GM10266 (cell line): ENCODE measurements around the gene RNF151.

Experiments
- DNase-seq: peaks from one replicate; pipeline ENCODE4 v3.0.0; 2012; ENCODE audit errors: extremely low spot score
- CTCF ChIP-seq: IDR thresholded peaks from 2 replicates; pipeline ENCODE4 v1.5.1; 2012; ENCODE audit warnings: mild to moderate bottlenecking, low read depth; ENCODE audit not compliant: control insufficient read depth, insufficient read depth; ENCODE audit errors: missing control alignments

RNF151 gene

DNA sequence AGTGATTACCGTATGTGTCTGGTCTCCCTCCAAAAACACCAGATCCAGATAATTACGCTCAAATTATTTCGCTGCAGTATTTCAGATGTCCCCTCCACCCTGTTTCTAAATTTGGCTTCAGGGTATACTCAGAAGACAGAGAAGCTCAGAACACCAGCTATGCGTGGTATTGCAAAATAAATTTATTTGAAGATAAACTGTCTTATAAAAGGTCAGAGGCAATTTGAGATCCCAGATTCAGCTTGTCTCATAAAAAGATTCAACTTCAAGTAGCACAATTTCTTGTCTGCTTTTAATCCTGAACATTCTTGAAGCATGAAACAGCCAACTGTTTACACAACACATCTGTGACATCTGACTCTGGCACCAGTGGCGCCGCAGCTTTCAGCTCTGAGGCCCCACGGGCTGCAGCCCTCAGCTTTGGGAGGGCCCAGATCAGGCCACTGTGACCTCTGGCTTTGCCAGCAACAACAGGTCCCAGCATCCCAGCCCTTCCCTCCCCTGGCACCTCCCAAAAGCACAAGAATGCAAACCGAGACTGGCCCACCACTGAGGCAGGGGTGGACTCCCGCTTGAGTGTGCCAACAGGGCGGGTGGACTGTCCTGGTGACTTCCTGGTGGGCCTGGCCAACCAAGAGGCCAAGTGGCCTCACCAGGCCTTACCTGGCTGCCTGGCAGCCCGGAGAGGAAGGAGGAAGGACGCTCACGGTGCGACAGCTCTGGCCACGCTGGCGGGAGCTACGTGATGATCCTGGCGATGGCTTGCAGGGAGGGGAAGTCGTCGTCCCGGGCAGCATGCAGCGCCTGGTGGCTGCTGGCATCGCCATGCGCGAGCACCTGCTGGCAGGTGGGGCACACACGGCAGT, 31.1 kb downstream of the RNF151 start:
- no peak for TF ChIP-seq CTCF
- no peak for DNase-seq

DNA sequence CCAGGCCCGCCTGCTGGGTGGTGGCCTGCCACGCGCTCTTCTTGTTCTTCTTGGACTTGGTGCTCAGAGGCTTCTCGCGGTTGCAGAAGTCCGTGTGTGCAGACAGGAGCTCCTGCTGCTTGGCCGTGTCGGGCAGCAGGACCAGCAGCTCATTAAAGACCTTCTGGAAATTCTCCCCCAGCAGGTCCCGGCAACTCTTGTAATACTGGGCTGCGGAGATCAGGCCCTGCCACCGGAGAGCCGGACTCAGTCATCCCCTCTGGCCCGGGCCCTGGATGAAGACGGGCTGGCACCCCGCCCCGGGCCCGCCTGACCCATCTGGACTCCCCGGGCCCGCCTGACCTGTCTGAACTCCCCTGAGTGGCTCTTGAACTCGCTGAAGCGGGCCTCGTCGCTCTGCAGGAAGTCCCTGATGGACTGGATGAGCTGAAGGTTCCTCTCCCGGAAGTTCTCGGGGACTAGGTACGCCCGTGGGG, 31.7 kb downstream of the RNF151 start:
- DNase-seq, result no peak
- no peak for TF ChIP-seq CTCF

GRCh38 chr16:1998852-1999801, 32.5 kb downstream of the RNF151 start:
- DNase-seq, result no peak
- no peak for TF ChIP-seq CTCF

DNA sequence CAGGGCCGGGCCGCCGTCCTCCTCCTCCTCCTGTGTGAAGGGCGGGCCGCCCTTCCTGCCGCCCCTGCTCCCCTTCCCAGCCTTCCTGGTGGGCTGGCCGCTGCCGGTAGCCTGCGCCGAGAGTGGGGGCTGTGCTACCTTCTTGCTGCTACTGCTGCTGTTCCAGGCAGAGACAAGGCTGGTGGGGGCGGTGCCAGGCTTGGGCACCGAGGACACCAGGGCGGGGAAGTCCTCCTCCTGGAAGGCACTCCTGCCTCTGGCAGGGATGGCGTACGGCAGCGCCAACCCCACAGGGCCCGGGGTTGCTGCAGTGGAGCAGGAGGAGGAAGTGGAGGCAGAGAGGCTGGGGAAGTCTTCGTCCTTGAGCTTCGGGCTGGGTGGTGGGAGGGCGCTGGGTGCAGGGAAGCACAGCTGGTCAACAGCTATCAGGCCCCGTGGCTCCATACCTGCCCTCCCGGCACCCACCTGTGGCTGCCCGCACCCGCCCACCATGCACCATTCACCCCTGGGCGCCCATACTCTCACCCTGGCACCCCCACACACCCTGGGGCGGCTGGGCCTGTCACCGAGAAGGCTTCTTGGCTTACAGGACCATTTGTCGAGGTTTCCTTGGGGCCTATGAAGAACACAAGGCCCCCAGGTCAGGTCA, 33.3 kb downstream of the RNF151 start:
- DNase-seq, result no peak

DNA sequence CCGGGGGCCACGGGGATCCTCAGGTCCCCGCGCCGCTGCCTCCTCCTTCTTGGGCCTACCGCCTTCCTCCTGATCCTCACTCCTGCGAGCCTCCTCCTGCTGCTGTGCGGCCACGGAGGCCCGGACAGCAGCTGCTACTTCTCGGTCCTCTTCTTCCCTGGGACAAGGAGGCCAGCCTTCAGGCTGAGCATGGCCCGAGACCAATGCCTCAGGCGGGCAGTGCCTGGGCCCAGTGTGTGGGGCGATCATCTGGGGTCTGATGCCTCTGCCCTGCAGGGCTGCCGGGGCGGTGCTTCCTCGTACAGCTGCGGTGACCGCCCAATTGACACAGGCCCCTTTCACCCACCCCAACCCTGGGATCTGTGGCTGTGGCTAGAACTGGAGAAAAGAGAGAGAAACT, 34.4 kb downstream of the RNF151 start:
- DNase-seq, result no peak
- TF ChIP-seq CTCF, result no peak

More for the DNA sequence above, 33.3 kb downstream of the RNF151 start:
- TF ChIP-seq CTCF, result no peak

- no peak for TF ChIP-seq CTCF
- DNase-seq, result no peak
Observed at GRCh38 chr16:2001456-2002355, 35.0 kb downstream of the RNF151 start.
